Hematopoietic multipotent progenitor cell treated with erythropoietin and hydrocortisone succinate and interleukin-3 and kit ligand, for 4 days (in vitro differentiated cells): ENCODE results near the gene DVL2.

Experiments
- DNase-seq: peaks from one replicate; pipeline ENCODE4 v3.0.0-alpha.2; 2015

The DVL2 gene

GRCh38 chr17:7234083-7234951, at the start of gene DVL2:
TSS of gene DVL2 (minus strand) at chr17:7234517. CDS start at chr17:7234262, 255 bp downstream.
- DNase-seq: peak; percentile 99

- DNase-seq: no peak
These were observed 49.3 kb upstream of the DVL2 start for GRCh38 chr17:7283471-7284216.

GRCh38 chr17:7282752-7283321, 48.5 kb upstream of the DVL2 start:
- peak; percentile 82 for DNase-seq

- DNase-seq: peak; percentile 48
These were observed 47.8 kb upstream of the DVL2 start for GRCh38 chr17:7281953-7282751.

- DNase-seq: peak; percentile 97
These were observed 47.0 kb upstream of the DVL2 start, which contains the start of gene SLC2A4 for GRCh38 chr17:7281074-7281952. TSS of gene SLC2A4 (plus strand) at chr17:7281718. CDS start at chr17:7281935, 217 bp downstream.

- DNase-seq: peak; percentile 95
These were observed 46.3 kb upstream of the DVL2 start for GRCh38 chr17:7280519-7281073.

- DNase-seq: no peak
These were observed 45.1 kb upstream of the DVL2 start for GRCh38 chr17:7279448-7279847.

- no peak for DNase-seq
These were observed 32.5 kb upstream of the DVL2 start for GRCh38 chr17:7266784-7267183.

GRCh38 chr17:7263801-7264078, 29.4 kb upstream of the DVL2 start:
- DNase-seq: no peak

- peak; percentile 51 for DNase-seq
These were observed 28.9 kb upstream of the DVL2 start for GRCh38 chr17:7262935-7263800.

GRCh38 chr17:7262192-7262934, 28.0 kb upstream of the DVL2 start, which contains the start of gene CLDN7:
TSS of gene CLDN7 (minus strand) at chr17:7262478. CDS start at chr17:7262043, 435 bp downstream.
- DNase-seq: no peak

- peak; percentile 36 for DNase-seq
These were observed 27.3 kb upstream of the DVL2 start for GRCh38 chr17:7261379-7262191.

- peak; percentile 77 for DNase-seq
These were observed 26.5 kb upstream of the DVL2 start for GRCh38 chr17:7260651-7261378.

- DNase-seq: no peak
These were observed 25.8 kb upstream of the DVL2 start for GRCh38 chr17:7260151-7260550.

GRCh38 chr17:7259555-7259889, 25.2 kb upstream of the DVL2 start:
- no peak for DNase-seq

GRCh38 chr17:7258731-7259554, 24.6 kb upstream of the DVL2 start:
- DNase-seq: peak; percentile 65

GRCh38 chr17:7256766-7257456, 22.6 kb upstream of the DVL2 start:
- DNase-seq: no peak
